T-helper 17 cell (primary cell): Measurements from ENCODE around the gene CSNK1G2. TPM values are rescaled to one million over a fixed set of nuclear protein-coding genes. Genes with fewer than 3 reads are reported as not detected.
"Not testable (repeated sequence)": the region's sequence is repeated elsewhere in the genome, so short reads cannot be mapped to it uniquely, and the experiment has no call there.

Source experiments
- ATAC-seq: fragments of 150-1000 bp; cut with Tn5 transposase; 2 replicates; pipeline ENCODE4 v1.10.0; 2021; ENCODE audit warnings: mild to moderate bottlenecking, moderate library complexity
- DNase-seq, 3 donors: peaks; one replicate each; pipeline versions ENCODE4 v3.0.0 to v3.0.0-alpha.2; 2020 to 2021
- H3K9me3 ChIP-seq: one replicate; pipeline ENCODE4 v1.7.0; 2013; ENCODE audit warnings: low read length, mild to moderate bottlenecking; ENCODE audit not compliant: control insufficient read depth, poor library complexity, severe bottlenecking
- H3K27ac Mint-ChIP-seq: one replicate; pipeline ENCODE4 v1.8.0; 2022; ENCODE audit warnings: mild to moderate bottlenecking, moderate library complexity, mixed read lengths
- H3K27me3 Mint-ChIP-seq: one replicate; pipeline ENCODE4 v1.8.0; 2022; ENCODE audit warnings: mixed read lengths
- H3K36me3 Mint-ChIP-seq: one replicate; pipeline ENCODE4 v1.8.0; 2022; ENCODE audit warnings: low read depth, mixed read lengths
- H3K4me1 Mint-ChIP-seq: one replicate; pipeline ENCODE4 v1.8.0; 2022; ENCODE audit warnings: mild to moderate bottlenecking, mixed read lengths
- H3K4me3 Mint-ChIP-seq: one replicate; pipeline ENCODE4 v1.8.0; 2022; ENCODE audit warnings: mild to moderate bottlenecking, moderate library complexity, mixed read lengths
- total RNA-seq, 4 donors: library from RNA in 2 of 4; stranded (reverse) in 2 of 4; gene quantifications; one replicate each; pipeline ENCODE4 v1.2.3 and lab custom pipeline; 2022 to 2026

The CSNK1G2 gene
- total RNA-seq, 2 donors from 2014 or later = 110 to 117 TPM

- Mint-ChIP-seq H3K27me3 (no peaks in the 10 kb centered on the region), H3K4me1 (no peaks in the 10 kb centered on the region), H3K27ac (no peak overlapping the region), H3K4me3 (no peak overlapping the region), H3K36me3 (peaks cover 3% of the 10 kb centered on the region)
- no peaks in the 10 kb centered on the region for H3K9me3 ChIP-seq
- ATAC-seq (no peak), DNase-seq (no peak)
Observed at GRCh38 chr19:1984357-1984756, 43.4 kb downstream of the CSNK1G2 start.

GRCh38 chr19:1985588-1986356 is 44.8 kb downstream of the CSNK1G2 start:
- no peak overlapping the region for H3K4me3 Mint-ChIP-seq
- DNase-seq = no peak

GRCh38 chr19:1986357-1987162 is 45.6 kb downstream of the CSNK1G2 start:
- Mint-ChIP-seq H3K4me1 (no peaks in the 10 kb centered on the region), H3K27ac (no peak overlapping the region), H3K27me3 (no peaks in the 10 kb centered on the region), H3K36me3 (peaks cover 3% of the 10 kb centered on the region), H3K4me3 (no peak overlapping the region)
- no peak for DNase-seq
- ATAC-seq = no peak
- H3K9me3 ChIP-seq = no peaks in the 10 kb centered on the region

More at GRCh38 chr19:1985588-1986356, 44.8 kb downstream of the CSNK1G2 start:
- no peak for ATAC-seq
- no peaks in the 10 kb centered on the region for H3K27me3 Mint-ChIP-seq
- H3K9me3 ChIP-seq = no peaks in the 10 kb centered on the region
- no peaks in the 10 kb centered on the region for H3K4me1 Mint-ChIP-seq
- no peak overlapping the region for H3K27ac Mint-ChIP-seq
- peaks cover 3% of the 10 kb centered on the region for H3K36me3 Mint-ChIP-seq

- no peaks in the 10 kb centered on the region for H3K4me1 Mint-ChIP-seq
- ATAC-seq = no peak
- peaks cover 3% of the 10 kb centered on the region for H3K36me3 Mint-ChIP-seq
Observed at GRCh38 chr19:1987197-1988187, 46.5 kb downstream of the CSNK1G2 start.

GRCh38 chr19:1988464-1988863 is 47.5 kb downstream of the CSNK1G2 start:
- H3K9me3 ChIP-seq, H3K36me3 Mint-ChIP-seq, H3K27ac Mint-ChIP-seq, DNase-seq, H3K4me3 Mint-ChIP-seq, H3K27me3 Mint-ChIP-seq, ATAC-seq, H3K4me1 Mint-ChIP-seq: not testable (repeated sequence)

More at GRCh38 chr19:1987197-1988187, 46.5 kb downstream of the CSNK1G2 start:
- no peaks in the 10 kb centered on the region for H3K27me3 Mint-ChIP-seq
- no peaks in the 10 kb centered on the region for H3K9me3 ChIP-seq
- DNase-seq = no peak
- H3K27ac Mint-ChIP-seq = no peak overlapping the region
- H3K4me3 Mint-ChIP-seq = no peak overlapping the region

- DNase-seq (no peak), ATAC-seq (no peak)
- Mint-ChIP-seq H3K36me3 (no peaks in the 10 kb centered on the region), H3K27me3 (no peaks in the 10 kb centered on the region), H3K4me1 (no peaks in the 10 kb centered on the region), H3K27ac (no peak overlapping the region), H3K4me3 (no peak overlapping the region)
- no peaks in the 10 kb centered on the region for H3K9me3 ChIP-seq
Observed at GRCh38 chr19:1989513-1990229, 48.7 kb downstream of the CSNK1G2 start.

- Mint-ChIP-seq H3K4me1 (no peaks in the 10 kb centered on the region), H3K4me3 (peak overlapping the region; percentile 25), H3K36me3 (no peaks in the 10 kb centered on the region), H3K27ac (no peak overlapping the region), H3K27me3 (no peaks in the 10 kb centered on the region)
- no peak for ATAC-seq
- DNase-seq = no peak
- H3K9me3 ChIP-seq = no peaks in the 10 kb centered on the region
Observed at GRCh38 chr19:1990230-1991017, 49.5 kb downstream of the CSNK1G2 start.

GRCh38 chr19:1991018-1991913 is 50.3 kb downstream of the CSNK1G2 start:
- ATAC-seq (no peak), DNase-seq (no peak)
- Mint-ChIP-seq H3K4me3 (peak overlapping the region; percentile 9), H3K27ac (no peak overlapping the region), H3K27me3 (no peaks in the 10 kb centered on the region), H3K4me1 (no peaks in the 10 kb centered on the region), H3K36me3 (no peaks in the 10 kb centered on the region)
- no peaks in the 10 kb centered on the region for H3K9me3 ChIP-seq

GRCh38 chr19:1992759-1993260 is 51.8 kb downstream of the CSNK1G2 start:
- no peak for DNase-seq
- Mint-ChIP-seq H3K36me3 (peaks cover 3% of the 10 kb centered on the region), H3K4me3 (no peak overlapping the region), H3K27me3 (no peaks in the 10 kb centered on the region), H3K4me1 (peaks cover 3% of the 10 kb centered on the region), H3K27ac (no peak overlapping the region)
- H3K9me3 ChIP-seq = no peaks in the 10 kb centered on the region
- no peak for ATAC-seq

- DNase-seq = no peak
- H3K36me3 Mint-ChIP-seq = peaks cover 5% of the 10 kb centered on the region
Observed at GRCh38 chr19:1997353-1998233, 56.6 kb downstream of the CSNK1G2 start.

More at GRCh38 chr19:1997353-1998233, 56.6 kb downstream of the CSNK1G2 start:
- H3K4me3 Mint-ChIP-seq = no peak overlapping the region
- no peak for ATAC-seq
- peaks cover 10% of the 10 kb centered on the region for H3K4me1 Mint-ChIP-seq
- H3K27ac Mint-ChIP-seq = no peak overlapping the region
- no peaks in the 10 kb centered on the region for H3K9me3 ChIP-seq
- no peaks in the 10 kb centered on the region for H3K27me3 Mint-ChIP-seq
